K562 (cell line): Measurements from ENCODE around the gene PLEKHN1. TPM values are rescaled to one million over a fixed set of nuclear protein-coding genes. Genes with fewer than 3 reads are reported as not detected.
A peak's percentile ranks its signal among the peaks of the same experiment; 100 is the strongest.

Experiments
- ARID4B ChIP-seq: sonication (generic); formaldehyde crosslinking; IDR thresholded peaks from 2 replicates; pipeline ENCODE4 v1.8.0; 2022; ENCODE audit warnings: mild to moderate bottlenecking, missing genetic modification reagents
- BDP1 ChIP-seq: IDR thresholded peaks from 3 replicates; pipeline ENCODE4 v1.6.1; 2011; ENCODE audit not compliant: insufficient read length, insufficient read depth
- ETV6 ChIP-seq, 3 experiments: fragments of 150-350 bp in 1 of 3; sonication (generic) in 1 of 3; formaldehyde crosslinking in 1 of 3; IDR thresholded peaks; 2 replicates each; pipeline versions ENCODE4 v1.6.1 to v1.8.0; 2014 to 2022; ENCODE audit warnings: borderline replicate concordance in 2 of 3, low read depth in 2 of 3, antibody characterized with exemption in 1 of 3, low read length in 1 of 3, mild to moderate bottlenecking in 1 of 3, missing genetic modification reagents in 1 of 3
- MEF2A ChIP-seq: IDR thresholded peaks from 2 replicates; pipeline ENCODE4 v1.6.1; 2011; ENCODE audit warnings: low read depth, mild to moderate bottlenecking, low read length, moderate library complexity; ENCODE audit not compliant: control insufficient read depth
- MYC ChIP-seq, 2 experiments: fragments of 250-450 bp in 1 of 2; sonication (Bioruptor Pico) in 1 of 2; IDR thresholded peaks; 2 replicates each; pipeline versions ENCODE4 v1.5.1 to v1.6.1; 2012 to 2021; ENCODE audit warnings: low read depth in 2 of 2, borderline replicate concordance in 1 of 2, improper control_type of control experiment in 1 of 2, low read length in 1 of 2, mild to moderate bottlenecking in 1 of 2, moderate library complexity in 1 of 2
- ZBTB26 ChIP-seq: fragments of 450-650 bp; formaldehyde crosslinking; IDR thresholded peaks from 2 replicates; pipeline ENCODE4 v1.4.0; 2022; ENCODE audit warnings: missing genetic modification characterization
- ZNF609 ChIP-seq: sonication (generic); formaldehyde crosslinking; IDR thresholded peaks from 2 replicates; pipeline ENCODE4 v1.8.1; 2023; ENCODE audit warnings: missing genetic modification reagents, mild to moderate bottlenecking, borderline replicate concordance
- polyA plus RNA-seq, 8 experiments: library from polyadenylated mRNA; depleted of rRNA in 4 of 8; stranded (reverse) in 5 of 8; unstranded in 3 of 8; fragments of >200 nt; fragmentation: Nextera tagmentation in 2 of 8; fragmentation: Illumina TruSeq in 1 of 8; extraction: Ambion mirVana in 2 of 8; extraction: Trizol in 1 of 8; gene quantifications; 2 replicates each; pipeline versions ENCODE4 v1.2.1 to v1.2.3, GENCODE V29; 2011 to 2014; ENCODE audit warnings: inconsistent platforms in 1 of 8, missing spikeins in 1 of 8
- total RNA-seq, 7 experiments: library from RNA; depleted of rRNA in 6 of 7; stranded (reverse); fragments of >200 nt in 6 of 7; fragmentation: Illumina TruSeq in 2 of 7; extraction: Trizol in 2 of 7; gene quantifications; 2 replicates each; pipeline versions ENCODE4 v1.2.1 to v1.2.3, GENCODE V29; 2011 to 2021; ENCODE audit warnings: low replicate concordance in 1 of 7
- TF ChIP-seq, protein P1 (sequence below): fragments of 150-350 bp; IDR thresholded peaks from 2 replicates; pipeline ENCODE4 v1.6.1; 2014; ENCODE audit warnings: low read depth, mild to moderate bottlenecking, low read length, borderline replicate concordance

PLEKHN1 gene
- total and polyA plus RNA-seq, 9 of the 15 experiments (the other 6 are each of a cell fraction or from before 2014, with no cell fraction given) = 0.07 to 1.5 (median 0.13) TPM; not detected in 2

DNA sequence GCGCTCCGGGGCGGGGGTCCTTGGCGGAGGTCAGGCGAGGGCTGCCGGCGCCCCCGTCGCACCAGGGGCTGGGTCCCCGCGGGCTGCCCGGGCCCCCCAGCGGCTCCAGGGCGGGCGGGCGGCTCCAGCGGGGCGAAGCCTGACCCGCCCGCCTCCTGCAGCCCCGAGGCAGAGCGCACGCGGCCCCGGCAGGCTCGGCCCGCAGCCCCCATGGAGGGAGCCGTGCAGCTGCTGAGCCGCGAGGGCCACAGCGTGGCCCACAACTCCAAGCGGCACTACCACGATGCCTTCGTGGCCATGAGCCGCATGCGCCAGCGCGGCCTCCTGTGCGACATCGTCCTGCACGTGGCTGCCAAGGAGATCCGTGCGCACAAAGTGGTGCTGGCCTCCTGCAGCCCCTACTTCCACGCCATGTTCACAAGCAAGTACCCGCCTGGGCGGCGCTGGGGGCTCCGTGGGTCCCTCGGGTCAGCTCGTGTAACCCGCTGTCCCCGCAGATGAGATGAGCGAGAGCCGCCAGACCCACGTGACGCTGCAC is 5.1 kb upstream of the PLEKHN1 start (continued):
- TF ChIP-seq ARID4B (CRISPR knock-in tag) = 0 out of 2 replicates have a peak, but pooled peaks have one; percentile 40
- TF ChIP-seq, protein P1, sequence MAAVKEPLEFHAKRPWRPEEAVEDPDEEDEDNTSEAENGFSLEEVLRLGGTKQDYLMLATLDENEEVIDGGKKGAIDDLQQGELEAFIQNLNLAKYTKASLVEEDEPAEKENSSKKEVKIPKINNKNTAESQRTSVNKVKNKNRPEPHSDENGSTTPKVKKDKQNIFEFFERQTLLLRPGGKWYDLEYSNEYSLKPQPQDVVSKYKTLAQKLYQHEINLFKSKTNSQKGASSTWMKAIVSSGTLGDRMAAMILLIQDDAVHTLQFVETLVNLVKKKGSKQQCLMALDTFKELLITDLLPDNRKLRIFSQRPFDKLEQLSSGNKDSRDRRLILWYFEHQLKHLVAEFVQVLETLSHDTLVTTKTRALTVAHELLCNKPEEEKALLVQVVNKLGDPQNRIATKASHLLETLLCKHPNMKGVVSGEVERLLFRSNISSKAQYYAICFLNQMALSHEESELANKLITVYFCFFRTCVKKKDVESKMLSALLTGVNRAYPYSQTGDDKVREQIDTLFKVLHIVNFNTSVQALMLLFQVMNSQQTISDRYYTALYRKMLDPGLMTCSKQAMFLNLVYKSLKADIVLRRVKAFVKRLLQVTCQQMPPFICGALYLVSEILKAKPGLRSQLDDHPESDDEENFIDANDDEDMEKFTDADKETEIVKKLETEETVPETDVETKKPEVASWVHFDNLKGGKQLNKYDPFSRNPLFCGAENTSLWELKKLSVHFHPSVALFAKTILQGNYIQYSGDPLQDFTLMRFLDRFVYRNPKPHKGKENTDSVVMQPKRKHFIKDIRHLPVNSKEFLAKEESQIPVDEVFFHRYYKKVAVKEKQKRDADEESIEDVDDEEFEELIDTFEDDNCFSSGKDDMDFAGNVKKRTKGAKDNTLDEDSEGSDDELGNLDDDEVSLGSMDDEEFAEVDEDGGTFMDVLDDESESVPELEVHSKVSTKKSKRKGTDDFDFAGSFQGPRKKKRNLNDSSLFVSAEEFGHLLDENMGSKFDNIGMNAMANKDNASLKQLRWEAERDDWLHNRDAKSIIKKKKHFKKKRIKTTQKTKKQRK = no peak
- no peak for TF ChIP-seq ZNF609 (CRISPR knock-in tag)
- TF ChIP-seq MYC (IDR thresholded peaks at IDR 0.05; ENCODE audit: low read depth, low read length) = peak; percentile 70
- no peak for TF ChIP-seq MYC (CRISPR knock-in tag; IDR thresholded peaks at IDR 0.05; ENCODE audit: borderline replicate concordance, low read depth)
- TF ChIP-seq MEF2A = no peak
- TF ChIP-seq BDP1 = no peak
- TF ChIP-seq ETV6 (IDR thresholded peaks at IDR 0.05; ENCODE audit: borderline replicate concordance in 1 of 2, low read depth in 2 of 2, low read length in 1 of 2) = no peak
- peak; percentile 46; the same call in 1 of the 2 replicates for TF ChIP-seq ETV6 (CRISPR knock-in tag; IDR thresholded peaks at IDR 0.05; ENCODE audit: borderline replicate concordance)
- TF ChIP-seq ZBTB26 (CRISPR knock-in tag) = no peak
